GM19351 (cell line): ENCODE results near the gene ACAT1.
"Not testable (repeated sequence)": the region's sequence is repeated elsewhere in the genome, so short reads cannot be mapped to it uniquely, and the experiment has no call there.

ENCODE experiments used
- ATAC-seq: cut with Tn5 transposase; IDR thresholded peaks from one replicate; pipeline ENCODE4 v1.9.1; 2021; ENCODE audit warnings: mild to moderate bottlenecking, moderate library complexity; ENCODE audit not compliant: unreplicated experiment

ACAT1 gene

DNA sequence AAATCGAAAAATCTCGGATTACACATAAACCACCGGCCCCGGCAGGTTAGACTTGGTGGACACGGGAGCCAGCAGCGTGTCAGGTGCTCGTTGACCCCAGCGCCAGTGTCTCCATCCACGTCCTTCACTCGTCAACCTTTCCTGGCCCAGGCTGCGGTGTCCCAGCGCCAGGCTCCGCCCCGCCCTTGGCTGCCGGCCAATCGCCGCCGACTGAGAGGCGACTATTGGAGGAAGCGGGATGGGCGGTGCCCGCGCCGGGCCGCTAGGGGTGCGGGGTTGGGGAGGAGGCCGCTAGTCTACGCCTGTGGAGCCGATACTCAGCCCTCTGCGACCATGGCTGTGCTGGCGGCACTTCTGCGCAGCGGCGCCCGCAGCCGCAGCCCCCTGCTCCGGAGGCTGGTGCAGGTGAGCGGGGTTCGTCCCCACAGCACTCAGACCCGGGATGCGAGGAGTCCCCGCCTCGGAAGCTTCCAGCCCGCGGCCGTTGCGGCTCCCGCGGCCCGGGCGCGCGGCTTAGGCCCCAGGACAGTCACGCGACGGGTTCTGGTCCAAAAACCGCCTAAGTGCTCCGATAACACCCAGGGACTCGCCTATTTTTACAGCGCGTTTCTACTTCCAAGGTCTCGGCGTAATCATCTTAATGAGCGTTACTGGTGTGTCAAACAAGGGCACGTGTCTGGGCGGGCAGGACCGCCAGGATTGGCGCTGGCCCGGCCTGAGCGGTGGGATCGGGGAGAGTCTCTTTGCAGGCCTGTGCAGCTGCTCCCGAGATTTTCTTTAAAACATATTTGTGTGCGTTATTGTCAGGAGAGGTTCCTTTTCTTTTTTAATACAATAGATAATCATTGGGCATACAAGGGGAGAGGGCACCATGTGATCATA, at the start of gene ACAT1:
ACAT1 (plus strand) TSS at position 294 of the 882 bp plus-strand sequence; CDS start at position 334, 40 bp downstream.
- peak; percentile 94 for ATAC-seq

DNA sequence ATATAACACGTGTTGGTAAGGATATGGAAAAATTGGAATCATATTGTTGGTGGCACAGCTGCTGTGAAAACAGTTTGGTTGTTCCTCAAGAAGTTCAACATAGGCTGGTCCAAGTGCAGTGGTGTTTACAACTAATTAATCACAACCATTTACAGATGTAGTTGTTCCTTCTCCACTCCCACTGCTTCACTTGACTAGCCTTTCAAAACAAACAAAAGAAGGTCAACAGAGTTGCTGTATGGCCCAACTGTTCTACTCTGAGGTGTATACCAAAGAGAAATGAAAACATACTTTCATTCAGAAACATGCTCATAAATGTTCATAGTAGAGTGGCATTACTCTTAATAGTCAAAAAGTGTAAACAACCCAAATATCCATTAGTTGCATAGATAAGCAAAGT, 36.6 kb upstream of the ACAT1 start:
- ATAC-seq, result no peak

DNA sequence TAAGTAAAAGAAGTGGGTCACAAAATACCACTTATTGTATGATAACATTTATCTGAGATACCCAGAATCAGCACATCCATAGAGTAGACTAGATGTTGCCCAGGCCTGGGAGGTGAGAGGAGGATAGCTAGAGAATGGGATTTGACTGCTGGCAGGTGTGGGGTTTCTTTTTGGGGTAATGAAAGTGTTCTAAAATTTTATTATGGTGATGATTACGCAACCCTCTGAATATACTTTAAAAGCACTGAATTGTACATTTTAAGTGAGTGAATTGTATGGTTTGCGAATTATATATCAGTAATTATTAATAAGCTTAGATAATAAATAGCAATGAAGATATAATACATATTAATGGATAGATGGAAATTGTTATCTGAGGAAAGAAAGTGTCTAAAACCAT, 35.7 kb upstream of the ACAT1 start:
- no peak for ATAC-seq

DNA sequence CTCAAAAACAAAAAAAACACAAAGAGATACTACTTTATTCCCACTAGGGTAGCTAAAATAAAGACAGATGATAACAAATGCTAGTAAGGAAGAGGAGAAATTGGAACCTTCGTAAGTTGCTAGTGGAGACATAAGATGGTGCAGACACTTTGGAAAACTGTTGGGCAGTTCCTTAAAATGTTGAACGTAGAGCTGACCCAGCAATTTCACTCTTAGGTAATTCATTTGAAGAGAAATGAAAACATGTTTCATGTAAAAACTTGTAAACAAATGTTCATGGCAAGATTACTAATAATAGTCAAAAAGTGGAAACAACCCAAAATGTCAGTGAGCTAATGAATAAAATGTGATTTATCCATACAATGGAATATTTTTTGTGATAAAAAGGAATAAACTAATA, 29.2 kb upstream of the ACAT1 start:
- no peak for ATAC-seq

DNA sequence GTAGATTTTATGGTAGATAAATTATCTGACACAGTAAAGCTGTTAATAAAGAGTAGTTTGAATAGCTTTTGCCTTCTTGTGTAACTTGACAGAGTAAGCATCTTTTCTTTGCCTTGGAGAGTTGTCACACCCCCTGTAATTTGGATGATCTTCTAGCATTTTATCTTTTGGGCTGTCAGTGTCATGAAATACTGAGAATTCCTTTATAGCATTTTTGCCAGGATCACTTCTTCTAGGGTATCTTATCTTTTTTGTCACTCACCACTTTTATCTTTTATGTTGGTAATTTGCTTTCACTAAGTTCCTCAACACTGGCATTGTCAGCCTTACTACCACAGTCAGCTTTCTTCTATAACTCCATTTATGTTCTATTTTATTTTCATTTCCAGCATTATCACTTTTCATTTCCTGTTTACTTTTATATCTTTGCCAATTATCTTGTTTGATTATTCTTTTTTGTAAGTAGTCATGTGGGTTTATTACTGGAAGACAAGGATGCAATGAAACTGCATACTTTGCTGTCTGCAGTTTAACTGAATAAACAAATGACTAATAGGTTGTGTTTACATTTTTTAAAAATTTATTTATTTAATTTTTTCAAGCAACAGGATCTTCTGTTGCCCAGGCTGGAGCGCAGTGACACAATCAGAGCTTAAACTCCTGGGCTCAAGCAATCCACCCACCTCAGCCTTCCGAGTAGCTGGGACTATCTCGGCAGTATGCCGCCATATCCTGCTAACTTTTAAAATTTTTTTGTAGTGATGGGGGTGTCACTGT, 28.1 kb upstream of the ACAT1 start:
- ATAC-seq, result no peak

DNA sequence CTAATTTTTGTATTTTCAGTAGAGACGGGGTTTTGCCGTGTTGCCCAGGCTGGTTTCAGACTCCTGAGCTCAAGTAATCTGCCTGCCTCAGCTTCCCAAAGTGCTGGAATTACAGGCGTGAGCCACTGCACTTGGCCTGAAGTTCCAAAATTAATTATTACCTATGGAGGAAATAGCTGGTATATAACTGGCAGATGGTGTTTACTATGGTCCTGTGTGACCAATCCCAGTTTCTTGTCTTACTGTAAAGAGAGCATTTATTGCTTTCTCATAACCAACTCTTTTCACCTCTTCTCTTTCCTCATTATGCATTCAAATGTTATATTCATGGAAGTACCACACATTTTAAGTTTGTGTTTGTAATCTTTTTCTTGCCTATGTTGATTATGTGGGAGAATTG, 24.2 kb upstream of the ACAT1 start:
- ATAC-seq, result no peak

DNA sequence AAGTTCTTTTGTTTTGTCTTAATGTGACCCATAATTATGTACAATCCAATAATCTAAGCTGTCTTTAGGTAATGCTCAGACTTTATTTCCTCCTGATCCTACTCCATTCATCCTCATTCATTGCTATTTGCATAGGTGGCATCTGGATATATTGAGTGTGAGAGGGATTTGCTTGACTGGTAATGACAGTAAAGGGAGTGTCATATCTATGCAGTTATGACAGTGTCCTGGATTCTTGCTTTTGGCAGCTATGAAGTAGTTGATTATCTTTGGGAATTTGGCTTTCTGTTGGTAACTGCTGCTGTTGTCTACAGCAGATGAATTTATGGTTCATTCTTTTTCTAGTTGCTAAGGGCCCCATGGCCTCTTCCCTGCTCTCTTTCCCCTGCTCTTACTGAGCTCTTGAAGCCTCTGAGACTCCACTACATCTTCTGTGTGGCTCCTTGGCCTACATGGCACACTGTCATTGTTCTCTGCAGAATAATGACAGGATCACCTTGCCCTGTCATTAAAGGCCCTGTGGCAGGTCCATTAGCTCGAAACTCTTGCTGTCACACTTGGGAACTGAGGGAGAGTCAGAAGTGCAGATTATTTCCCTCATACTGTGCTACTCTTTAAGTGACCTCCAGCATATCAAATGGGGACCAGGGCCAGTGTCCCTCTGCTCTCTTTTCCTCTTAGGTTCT, 20.1 kb upstream of the ACAT1 start:
- ATAC-seq, result no peak

DNA sequence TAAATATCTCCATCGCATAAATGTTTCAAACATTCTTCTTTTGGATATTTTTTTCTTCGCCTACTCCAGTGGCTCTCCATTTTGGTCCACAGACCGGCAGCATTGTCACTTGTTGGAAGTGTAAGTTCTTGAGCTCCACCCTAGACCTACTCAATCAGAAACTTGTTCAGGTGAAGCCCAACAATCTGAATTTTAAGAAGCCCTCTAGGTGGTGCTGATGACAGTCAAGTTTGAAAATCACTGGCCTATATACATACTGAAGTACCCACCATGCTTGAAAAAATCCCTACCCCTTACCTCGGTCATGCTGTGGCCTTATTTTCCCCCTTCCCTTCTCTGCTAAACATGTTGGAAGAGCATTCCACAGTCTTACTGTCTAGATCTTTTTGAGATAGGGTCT, 10.2 kb upstream of the ACAT1 start:
- ATAC-seq, result no peak

DNA sequence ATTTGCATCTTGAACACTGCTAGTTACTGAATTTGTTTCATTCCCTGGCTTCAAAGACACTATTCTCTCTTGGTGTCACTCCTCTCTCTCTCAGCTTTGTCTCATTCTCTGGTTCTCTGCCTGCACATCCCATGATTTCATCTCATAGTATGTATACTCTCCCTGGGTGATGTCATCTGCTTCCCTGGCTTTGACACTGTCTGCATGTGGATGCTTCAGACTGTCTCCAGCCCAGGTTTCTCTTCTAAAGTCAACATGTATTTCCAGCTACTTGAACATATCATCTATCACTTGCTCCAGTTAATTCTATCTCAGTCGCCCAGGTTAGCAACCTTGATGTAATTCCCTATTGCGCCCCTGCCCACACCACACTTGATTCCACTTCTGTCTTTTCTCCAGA, 9.3 kb upstream of the ACAT1 start:
- no peak for ATAC-seq

DNA sequence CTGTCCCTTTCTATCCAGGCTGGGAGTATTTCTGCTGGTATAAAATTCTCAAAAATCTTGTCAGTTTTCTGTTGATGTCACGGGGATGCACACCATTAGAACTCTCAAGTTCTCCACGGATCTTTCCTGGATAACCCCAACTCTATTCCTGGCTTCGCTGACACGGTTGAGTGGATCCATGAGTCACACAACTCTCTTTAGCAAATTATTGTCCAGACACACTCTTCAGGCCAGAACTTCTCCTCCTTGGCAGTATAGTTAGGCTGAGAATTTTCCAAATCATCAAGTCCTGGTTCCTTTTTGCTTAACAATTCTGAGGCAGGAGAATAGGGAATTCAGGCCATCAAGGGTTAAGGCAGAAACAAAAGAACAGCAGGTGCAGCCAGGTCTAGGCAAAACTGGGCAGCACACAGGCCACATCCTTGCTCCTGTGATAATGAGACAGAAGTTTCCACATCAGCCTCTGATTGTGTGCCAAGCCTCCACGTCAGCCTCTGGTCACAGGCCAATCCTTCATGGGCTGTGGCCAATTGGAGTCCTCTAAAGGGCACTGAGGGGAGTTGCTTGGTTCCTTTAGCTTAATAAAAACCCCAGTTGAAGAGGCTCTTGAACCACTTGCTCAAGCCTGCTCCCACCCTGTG, 5.7 kb upstream of the ACAT1 start:
- peak; percentile 37 for ATAC-seq

DNA sequence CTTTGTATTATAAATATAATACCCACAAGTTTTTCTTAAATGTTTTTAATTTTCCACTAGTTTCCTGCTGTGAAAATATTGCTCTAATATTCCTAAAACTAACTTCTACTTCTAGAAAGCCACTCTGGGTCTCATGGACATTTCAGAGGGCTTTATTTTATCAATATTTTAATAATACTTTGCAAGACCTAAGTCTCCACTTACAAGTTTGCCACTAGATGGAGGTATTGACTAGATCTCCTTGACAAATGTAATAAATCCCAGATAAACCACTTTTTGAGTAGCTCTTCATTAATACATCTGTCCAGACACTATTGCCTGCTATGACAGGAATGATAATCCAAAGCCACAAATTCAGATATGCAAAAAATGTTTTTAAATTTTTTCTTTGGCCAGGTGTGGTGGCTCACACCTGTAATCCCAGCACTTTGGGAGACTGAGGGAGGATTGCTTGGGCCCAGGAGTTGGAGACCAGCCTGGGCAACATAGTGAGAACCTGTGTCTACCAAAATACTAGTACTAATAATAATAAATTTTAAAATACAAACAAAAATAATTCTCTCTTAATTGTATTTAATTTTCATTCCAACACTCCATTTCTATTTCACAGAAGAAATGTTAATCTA, 3.5 kb upstream of the ACAT1 start:
- no peak for ATAC-seq

DNA sequence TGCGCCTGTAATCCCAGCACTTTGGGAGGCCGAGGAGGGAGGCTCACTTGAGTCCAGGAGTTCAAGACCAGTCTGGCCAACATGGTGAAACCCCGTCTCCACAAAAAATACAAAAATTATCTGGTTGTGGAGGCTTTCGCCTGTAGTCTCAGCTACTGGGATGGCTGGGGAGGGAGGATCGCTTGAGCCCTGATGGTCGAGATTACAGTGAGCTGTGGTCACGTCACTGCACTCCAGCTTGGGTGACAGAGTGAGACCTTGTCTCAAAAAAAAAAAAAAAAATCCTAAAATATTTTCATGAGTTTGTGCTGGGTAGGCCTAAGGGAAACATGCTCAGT, 462 bp upstream of the ACAT1 start:
- not testable (repeated sequence) for ATAC-seq

DNA sequence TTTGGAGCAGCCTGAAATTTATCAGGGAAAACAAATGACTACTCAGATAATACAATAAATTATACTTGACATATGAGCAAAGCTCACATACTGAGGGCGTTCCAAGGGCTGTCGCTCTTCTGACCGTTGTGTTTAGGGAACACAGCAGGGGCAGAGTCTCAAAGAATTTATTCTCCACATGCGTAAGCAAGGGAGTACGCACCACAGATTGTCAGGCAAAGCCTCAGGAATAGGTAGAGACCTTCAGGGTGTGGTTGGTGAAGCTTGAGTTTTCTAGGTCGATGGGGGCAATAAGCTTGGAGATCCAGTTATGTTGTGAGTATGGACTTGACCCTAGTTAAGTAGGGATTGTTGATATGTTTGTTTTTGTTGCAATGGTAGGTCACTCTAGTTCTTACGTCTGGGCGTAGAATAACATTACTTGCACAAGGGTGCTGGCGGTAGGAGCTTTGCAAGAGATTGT, 830 bp downstream of the ACAT1 start:
- ATAC-seq, result no peak

DNA sequence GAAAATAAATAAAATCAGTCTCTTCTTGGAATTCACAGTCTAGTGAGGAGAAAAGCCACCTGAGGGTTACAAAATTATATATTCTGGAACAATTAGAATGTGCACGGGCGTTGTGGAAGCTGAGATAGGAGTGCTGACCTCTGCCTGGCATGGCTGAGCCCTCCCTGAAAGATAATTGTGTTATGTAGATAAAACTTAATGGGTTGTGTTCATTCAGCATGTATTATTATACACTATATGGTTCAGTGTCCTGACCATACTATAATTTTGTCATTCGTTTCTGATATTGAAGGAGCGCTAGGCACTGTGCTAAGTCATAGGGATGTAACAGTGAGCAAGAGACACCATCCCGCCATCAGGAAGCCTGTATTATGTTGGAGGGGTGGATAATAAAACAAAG, 3.7 kb downstream of the ACAT1 start:
- ATAC-seq, result no peak

DNA sequence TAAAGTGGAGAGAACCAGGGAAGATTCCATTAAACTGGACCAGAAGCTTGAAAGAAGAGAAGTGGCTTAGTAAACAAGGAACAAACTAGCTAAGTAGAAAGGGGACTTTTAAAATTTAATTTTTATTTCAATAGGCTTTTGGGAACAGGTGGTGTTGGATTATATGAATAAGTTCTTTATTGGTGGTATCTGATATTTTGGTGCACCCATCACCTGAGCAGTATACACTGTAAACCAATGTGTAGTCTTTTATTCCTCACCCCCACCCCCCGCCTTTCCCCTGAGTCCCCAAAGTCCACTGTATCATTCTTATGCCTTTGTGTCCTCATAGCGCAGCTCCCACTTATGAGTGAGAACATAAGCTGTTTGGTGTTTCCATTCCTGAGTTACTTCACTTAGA, 7.4 kb downstream of the ACAT1 start:
- ATAC-seq, result no peak

DNA sequence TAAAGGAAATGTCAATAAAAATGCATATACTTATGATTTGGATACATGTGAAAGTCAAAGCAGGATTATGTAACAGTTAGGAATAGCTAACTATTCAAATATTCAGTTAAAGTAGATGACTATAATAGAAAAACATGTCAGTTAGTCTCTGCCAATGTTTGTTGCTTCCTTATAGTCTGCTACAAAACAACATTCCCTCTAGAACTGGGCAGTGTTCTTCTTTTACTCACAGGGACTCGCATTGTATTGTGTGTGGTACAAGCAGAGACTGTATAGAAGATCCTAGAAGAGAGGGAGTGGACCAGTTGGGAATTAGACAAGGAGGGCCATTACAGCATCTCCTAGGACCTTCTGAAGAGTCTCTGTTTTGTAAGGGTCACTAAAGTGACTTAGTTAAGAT, 10.6 kb downstream of the ACAT1 start:
- ATAC-seq, result no peak

DNA sequence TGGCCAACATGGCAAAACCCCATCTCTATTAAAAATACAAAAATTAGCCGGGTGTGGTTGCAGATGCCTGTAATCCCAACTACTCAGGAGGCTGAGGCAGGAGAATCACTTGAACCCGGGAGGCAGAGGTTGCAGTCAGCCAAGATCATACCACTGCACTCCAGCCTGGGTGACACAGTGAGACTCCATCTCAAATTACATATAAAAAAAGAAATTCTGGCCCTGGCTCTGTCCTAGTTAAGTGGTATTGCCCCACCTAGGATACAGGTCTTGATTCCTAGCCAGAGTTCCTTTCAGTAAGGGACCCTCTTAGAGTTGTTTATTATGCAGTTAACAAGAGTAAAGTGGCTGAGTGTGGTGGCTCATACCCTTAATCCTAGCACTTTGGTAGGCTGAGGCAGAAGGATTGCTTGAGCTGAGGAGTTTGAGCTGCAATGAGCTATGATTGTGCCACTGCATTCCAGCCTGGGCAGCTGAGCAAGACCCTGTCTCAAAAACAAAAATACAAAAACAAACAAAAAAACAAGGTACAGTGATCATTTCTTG, 11.7 kb downstream of the ACAT1 start:
- not testable (repeated sequence) for ATAC-seq

DNA sequence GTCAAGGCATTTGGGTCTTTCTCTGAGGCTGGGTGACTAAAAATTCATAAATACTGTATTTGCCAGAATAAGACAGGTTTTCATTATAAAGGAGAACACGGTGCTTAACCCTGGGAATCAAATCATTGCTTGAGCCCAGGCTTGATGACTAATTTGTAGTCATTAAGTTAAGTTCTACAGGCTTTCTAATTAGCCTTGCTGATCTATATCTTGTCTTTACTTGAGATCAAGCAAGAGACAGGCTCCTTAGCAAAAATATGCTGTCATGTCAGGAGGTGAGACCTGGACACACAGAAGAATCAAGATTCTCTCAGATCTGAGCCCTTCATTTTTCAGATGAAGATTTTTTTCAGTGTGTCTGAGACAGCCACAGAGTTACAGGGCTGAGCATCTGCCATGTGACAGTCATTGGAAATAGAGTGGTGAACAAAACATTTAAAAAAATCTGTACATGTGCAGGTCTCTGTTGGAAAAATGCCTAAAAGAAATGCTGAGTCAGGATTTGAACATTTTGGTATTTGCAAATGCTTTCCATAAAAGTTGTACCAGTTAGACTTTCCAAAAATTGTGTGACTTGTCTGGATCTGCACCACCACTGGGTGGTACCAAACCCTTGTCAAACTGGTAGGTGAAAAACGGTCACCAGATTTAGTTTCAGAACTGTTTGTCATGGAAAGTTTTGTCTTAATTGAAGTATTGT, 14.6 kb downstream of the ACAT1 start:
- ATAC-seq, result peak; percentile 76

DNA sequence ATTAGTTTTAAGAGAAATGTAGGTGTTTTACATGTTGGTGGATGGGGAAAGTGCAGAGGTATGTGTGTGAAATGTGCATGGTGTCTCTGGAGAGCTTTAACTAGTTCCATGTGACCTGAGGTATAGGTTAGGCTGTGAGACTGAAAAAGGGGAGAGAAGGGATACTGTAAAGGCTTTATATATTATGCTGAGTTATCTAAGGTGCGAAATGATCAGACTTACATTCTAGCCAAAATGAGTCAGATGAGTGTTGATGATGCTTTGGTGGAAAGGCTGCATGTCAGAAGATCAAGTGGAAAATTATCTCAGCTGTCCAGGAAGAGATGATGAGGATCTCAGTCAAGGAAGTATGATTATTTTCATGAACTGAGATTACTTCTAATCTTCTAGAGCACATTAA, 15.8 kb downstream of the ACAT1 start:
- ATAC-seq, result no peak

DNA sequence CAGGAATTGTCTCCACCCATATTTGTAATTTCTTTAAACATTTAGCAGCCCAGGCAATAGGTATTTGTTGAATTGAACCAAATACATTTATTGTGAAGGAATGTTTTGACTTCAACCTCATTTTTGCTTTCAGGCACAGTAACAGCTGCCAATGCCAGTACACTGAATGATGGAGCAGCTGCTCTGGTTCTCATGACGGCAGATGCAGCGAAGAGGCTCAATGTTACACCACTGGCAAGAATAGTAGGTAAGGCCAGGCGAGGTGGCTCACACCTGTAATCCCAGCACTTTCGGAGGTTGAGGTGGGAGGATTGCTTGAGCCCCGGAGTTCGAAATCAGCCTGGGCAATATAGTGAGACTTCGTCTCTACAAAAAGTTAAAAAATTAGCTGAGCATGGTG, 20.9 kb downstream of the ACAT1 start:
- no peak for ATAC-seq
